Measurements from ENCODE around the gene PRR4.

GRCh38 chr12:10847744-10848143, 1.5 kb downstream of the PRR4 start:
- TF ChIP-seq EZH2 (IDR thresholded peaks at IDR 0.05; ENCODE audit: insufficient read depth, poor library complexity, severe bottlenecking): no peak
- TF ChIP-seq EZH2phosphoT487 (IDR thresholded peaks at IDR 0.05; ENCODE audit: insufficient read depth, low read depth): no peak
